SU-DHL-6 (cell line): ENCODE measurements around the gene TEX22.

Source experiments
- H2AFZ ChIP-seq: fragments of 200-600 bp; sonication (generic); 2 replicates; pipeline ENCODE4 v1.6.1; 2014; ENCODE audit warnings: low read depth, mild to moderate bottlenecking, moderate library complexity, mixed read lengths, antibody characterized with exemption, low read length; ENCODE audit not compliant: severe bottlenecking
- H3F3A ChIP-seq: fragments of 200-600 bp; shearing (Covaris generic); 2 replicates; pipeline ENCODE4 v1.6.0; 2016; ENCODE audit warnings: antibody characterized with exemption, mild to moderate bottlenecking; ENCODE audit not compliant: insufficient read depth
- H3K27ac ChIP-seq: fragments of 200-600 bp; sonication (generic); 2 replicates; pipeline ENCODE4 v1.5.1; 2016; ENCODE audit warnings: low read depth, mild to moderate bottlenecking, low read length, moderate library complexity, mixed read lengths
- H3K27me3 ChIP-seq: fragments of 200-600 bp; sonication (generic), shearing (Covaris generic); 2 replicates; pipeline ENCODE4 v1.6.0; 2014; ENCODE audit warnings: mild to moderate bottlenecking, low read length
- H3K36me3 ChIP-seq: fragments of 200-600 bp; sonication (generic); 2 replicates; pipeline ENCODE4 v1.6.1; 2014; ENCODE audit warnings: mild to moderate bottlenecking, low read length, mixed read lengths
- H3K4me2 ChIP-seq: fragments of 300-600, 200-600 bp; shearing (Covaris generic), sonication (generic); 2 replicates; pipeline ENCODE4 v1.6.0; 2014; ENCODE audit warnings: low read length, low read depth, mild to moderate bottlenecking; ENCODE audit not compliant: poor library complexity, severe bottlenecking
- H3K4me3 ChIP-seq: fragments of 200-600 bp; sonication (generic); 2 replicates; pipeline ENCODE4 v1.5.1; 2014; ENCODE audit warnings: antibody characterized with exemption, low read length, mild to moderate bottlenecking, mixed read lengths; ENCODE audit not compliant: insufficient read depth, poor library complexity, severe bottlenecking
- H3K79me2 ChIP-seq: fragments of 200-600 bp; sonication (generic); 2 replicates; pipeline ENCODE4 v1.6.1; 2014; ENCODE audit warnings: mild to moderate bottlenecking, low read length, moderate library complexity; ENCODE audit not compliant: insufficient read depth
- H3K9ac ChIP-seq: fragments of 200-600 bp; sonication (generic); 2 replicates; pipeline ENCODE4 v1.7.0; 2014; ENCODE audit warnings: mild to moderate bottlenecking, low read length
- H3K9me2 ChIP-seq: fragments of 200-600 bp; sonication (generic); replicated peaks from 2 replicates; pipeline ENCODE4 v1.6.1; 2014; ENCODE audit warnings: low read length; ENCODE audit not compliant: insufficient read depth
- H3K9me3 ChIP-seq: fragments of 200-600 bp; sonication (generic); 2 replicates; pipeline ENCODE4 v1.6.1; 2014; ENCODE audit warnings: low read length, mixed read lengths; ENCODE audit not compliant: insufficient read depth
- H4K20me1 ChIP-seq: fragments of 200-600 bp; sonication (generic); 2 replicates; pipeline ENCODE4 v1.6.1; 2014; ENCODE audit warnings: low read depth, mild to moderate bottlenecking, antibody characterized with exemption, low read length, moderate library complexity, mixed read lengths
- EZH2phosphoT487 ChIP-seq: fragments of 200-600 bp; sonication (generic), shearing (Covaris generic); conservative IDR thresholded peaks from 2 replicates; pipeline ENCODE4 v1.6.1; 2018; ENCODE audit warnings: mild to moderate bottlenecking, antibody characterized with exemption, low read length, moderate library complexity, mixed read lengths
- TF ChIP-seq, protein P1 (sequence below): fragments of 200-600 bp; sonication (generic); IDR thresholded peaks from one replicate; pipeline ENCODE4 v1.5.1; 2017; ENCODE audit warnings: antibody characterized with exemption, mild to moderate bottlenecking, low read length, moderate library complexity; ENCODE audit not compliant: insufficient read depth, poor library complexity, severe bottlenecking

Gene TEX22

GRCh38 chr14:105398044-105398725 lies at the start of gene TEX22:
Gene TEX22, plus strand, starts transcription at chr14:105398538. Its CDS starts 803 bp downstream, at chr14:105399341.
- Histone ChIP-seq H3F3A (no peaks in the 10 kb centered on the region; the same call in 1 of the 2 replicates), H4K20me1 (no peaks in the 10 kb centered on the region), H3K4me2 (peak within 1 kb of the TSS; percentile 84), H3K27ac (peak within 1 kb of the TSS; percentile 75), H3K36me3 (peaks cover 5% of the 10 kb centered on the region; the same call in 1 of the 2 replicates), H3K4me3 (peak within 1 kb of the TSS; percentile 68), H3K9me3 (no peaks in the 10 kb centered on the region), H3K9me2 (no peaks in the 10 kb centered on the region), H3K9ac (peak within 1 kb of the TSS; percentile 82), H3K79me2 (peaks cover 14% of the 10 kb centered on the region; the same call in 1 of the 2 replicates), H2AFZ (peak within 1 kb of the TSS; percentile 82), H3K27me3 (no peaks in the 10 kb centered on the region)
- TF ChIP-seq EZH2phosphoT487: no peak
- TF ChIP-seq, protein P1, sequence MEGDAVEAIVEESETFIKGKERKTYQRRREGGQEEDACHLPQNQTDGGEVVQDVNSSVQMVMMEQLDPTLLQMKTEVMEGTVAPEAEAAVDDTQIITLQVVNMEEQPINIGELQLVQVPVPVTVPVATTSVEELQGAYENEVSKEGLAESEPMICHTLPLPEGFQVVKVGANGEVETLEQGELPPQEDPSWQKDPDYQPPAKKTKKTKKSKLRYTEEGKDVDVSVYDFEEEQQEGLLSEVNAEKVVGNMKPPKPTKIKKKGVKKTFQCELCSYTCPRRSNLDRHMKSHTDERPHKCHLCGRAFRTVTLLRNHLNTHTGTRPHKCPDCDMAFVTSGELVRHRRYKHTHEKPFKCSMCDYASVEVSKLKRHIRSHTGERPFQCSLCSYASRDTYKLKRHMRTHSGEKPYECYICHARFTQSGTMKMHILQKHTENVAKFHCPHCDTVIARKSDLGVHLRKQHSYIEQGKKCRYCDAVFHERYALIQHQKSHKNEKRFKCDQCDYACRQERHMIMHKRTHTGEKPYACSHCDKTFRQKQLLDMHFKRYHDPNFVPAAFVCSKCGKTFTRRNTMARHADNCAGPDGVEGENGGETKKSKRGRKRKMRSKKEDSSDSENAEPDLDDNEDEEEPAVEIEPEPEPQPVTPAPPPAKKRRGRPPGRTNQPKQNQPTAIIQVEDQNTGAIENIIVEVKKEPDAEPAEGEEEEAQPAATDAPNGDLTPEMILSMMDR: peak; percentile 32

- Histone ChIP-seq H3K36me3 (no peaks in the 10 kb centered on the region), H3K9me3 (no peaks in the 10 kb centered on the region), H3K4me3 (no peak overlapping the region), H3K9me2 (no peaks in the 10 kb centered on the region), H3K27me3 (no peaks in the 10 kb centered on the region), H3K4me2 (no peak overlapping the region), H3K79me2 (no peaks in the 10 kb centered on the region), H3F3A (no peaks in the 10 kb centered on the region), H3K27ac (no peak overlapping the region), H4K20me1 (no peaks in the 10 kb centered on the region), H3K9ac (no peak overlapping the region), H2AFZ (no peak overlapping the region)
- TF ChIP-seq EZH2phosphoT487: no peak
- TF ChIP-seq, protein P1: no peak
These were observed 49.2 kb upstream of the TEX22 start for GRCh38 chr14:105348945-105349699.

DNA sequence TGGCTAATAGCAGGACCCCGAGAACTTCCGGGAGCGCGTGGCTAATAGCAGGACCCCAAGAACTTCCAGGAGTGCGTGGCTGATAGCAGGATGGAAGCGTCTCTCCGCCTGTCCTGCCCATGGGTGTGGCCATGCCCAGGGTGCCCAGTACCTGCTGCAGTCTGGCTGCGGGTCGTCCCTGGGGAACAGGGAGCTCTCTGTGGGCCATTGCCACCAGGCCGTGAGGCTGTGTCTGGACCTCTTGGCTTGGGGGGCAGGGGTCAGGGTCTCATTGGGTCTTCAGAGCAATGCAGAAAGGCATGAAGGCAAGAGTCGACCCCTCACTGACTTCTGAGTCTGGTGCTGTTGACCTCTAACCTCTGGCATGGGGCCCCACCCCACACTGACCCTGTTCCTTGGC lies 48.3 kb upstream of the TEX22 start:
- H3F3A ChIP-seq: no peaks in the 10 kb centered on the region
- no peaks in the 10 kb centered on the region for H3K9me2 ChIP-seq
- no peaks in the 10 kb centered on the region for H3K36me3 ChIP-seq
- TF ChIP-seq EZH2phosphoT487: no peak
- TF ChIP-seq, protein P1: no peak
- no peak overlapping the region for H3K27ac ChIP-seq
- H3K4me2 ChIP-seq: no peak overlapping the region
- H3K9me3 ChIP-seq: no peaks in the 10 kb centered on the region
- H3K4me3 ChIP-seq: no peak overlapping the region
- no peaks in the 10 kb centered on the region for H3K27me3 ChIP-seq
- H3K9ac ChIP-seq: no peak overlapping the region
- H4K20me1 ChIP-seq: no peaks in the 10 kb centered on the region
- H2AFZ ChIP-seq: no peak overlapping the region
- no peaks in the 10 kb centered on the region for H3K79me2 ChIP-seq
